ENCODE measurements around the gene ODAD2.
"Not testable (repeated sequence)": the region's sequence is repeated elsewhere in the genome, so short reads cannot be mapped to it uniquely, and the experiment has no call there.

The ODAD2 gene

DNA sequence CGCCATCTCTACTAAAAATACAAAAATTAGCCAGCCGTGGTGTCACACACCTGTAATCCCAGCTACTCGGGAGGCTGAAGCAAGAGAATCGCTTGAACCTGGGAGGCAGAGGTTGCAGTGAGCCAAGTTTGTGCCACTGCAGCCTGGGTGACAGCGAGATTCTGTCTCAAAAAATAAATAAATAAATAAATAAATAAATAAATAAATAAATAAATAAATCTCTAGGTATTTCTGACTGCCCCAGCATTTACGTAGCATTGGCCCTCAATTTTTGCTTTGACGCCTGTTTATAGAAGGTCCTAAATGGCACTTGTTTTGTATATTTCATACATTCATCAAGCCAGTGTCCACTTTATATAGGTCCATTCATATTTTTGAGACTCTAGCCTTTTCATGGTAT is 28.9 kb downstream of the ODAD2 start:
- in situ Hi-C loops (cut with MboI; ENCODE audit: low sequenced_read_pairs), result not testable (repeated sequence)

- in situ Hi-C loops (cut with MboI; ENCODE audit: low sequenced_read_pairs), result no loop called here
Observed at GRCh38 chr10:27959093-27959715, 39.7 kb downstream of the ODAD2 start.

DNA sequence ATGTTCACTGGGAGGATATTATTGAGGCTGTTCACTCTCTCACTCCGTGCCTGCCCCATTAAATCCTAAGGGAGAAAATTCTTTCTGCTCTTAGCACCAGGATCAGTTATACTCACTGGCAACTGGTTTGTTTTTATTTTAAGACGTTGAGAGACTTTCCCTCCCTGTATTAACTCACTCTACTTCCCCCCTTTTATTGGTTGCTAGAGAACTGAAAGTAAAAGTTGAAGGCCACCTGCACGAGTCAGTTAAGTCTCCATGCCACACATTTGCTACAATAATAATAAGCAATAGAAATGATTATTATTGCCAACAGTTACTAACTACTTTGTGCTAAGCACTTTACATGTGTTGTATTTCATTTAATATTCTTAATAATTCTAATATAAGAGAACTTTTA is 40.5 kb downstream of the ODAD2 start:
- in situ Hi-C loops (cut with MboI; ENCODE audit: low sequenced_read_pairs), result not testable (repeated sequence)

GRCh38 chr10:27950242-27950564 is 48.7 kb downstream of the ODAD2 start:
- in situ Hi-C loops (cut with MboI; ENCODE audit: low sequenced_read_pairs), result no loop called here

DNA sequence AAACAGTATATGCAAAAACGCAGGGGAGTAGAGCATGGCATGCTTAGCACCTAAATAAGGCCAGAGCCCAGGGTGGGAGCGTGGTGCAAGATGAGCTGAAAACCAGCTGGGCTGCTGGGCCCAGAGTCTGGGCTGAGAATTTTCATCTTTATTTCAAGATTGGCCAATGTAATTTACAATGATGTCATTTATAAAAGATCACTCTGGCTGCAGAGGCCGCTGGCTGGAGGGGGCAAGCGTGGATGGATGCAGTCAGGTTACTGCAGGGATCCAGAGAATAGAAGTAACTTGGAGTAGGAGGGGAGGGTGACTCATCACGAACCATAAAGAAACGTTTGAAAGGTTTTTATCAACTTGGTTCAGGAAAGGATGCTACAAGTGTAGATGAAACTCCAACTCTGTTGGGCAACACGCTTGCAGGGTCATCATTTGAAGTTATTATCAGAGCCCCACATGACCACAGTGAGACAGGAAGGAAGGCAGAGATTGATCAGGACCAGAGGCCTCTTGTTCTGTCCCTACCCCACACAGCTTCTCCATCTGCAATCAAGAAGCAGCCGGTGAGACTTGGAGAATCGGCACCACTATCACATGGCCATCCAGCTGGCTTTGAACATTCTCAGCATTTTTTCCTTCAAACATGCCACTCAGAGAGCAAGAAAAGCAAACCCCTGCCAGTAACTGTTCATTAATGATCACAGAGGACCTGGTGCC is 49.2 kb downstream of the ODAD2 start:
- in situ Hi-C loops (cut with MboI; ENCODE audit: low sequenced_read_pairs), result no loop called here

GRCh38 chr10:27948186-27948585 is 50.7 kb downstream of the ODAD2 start:
- in situ Hi-C loops (cut with MboI; ENCODE audit: low sequenced_read_pairs), result no loop called here

DNA sequence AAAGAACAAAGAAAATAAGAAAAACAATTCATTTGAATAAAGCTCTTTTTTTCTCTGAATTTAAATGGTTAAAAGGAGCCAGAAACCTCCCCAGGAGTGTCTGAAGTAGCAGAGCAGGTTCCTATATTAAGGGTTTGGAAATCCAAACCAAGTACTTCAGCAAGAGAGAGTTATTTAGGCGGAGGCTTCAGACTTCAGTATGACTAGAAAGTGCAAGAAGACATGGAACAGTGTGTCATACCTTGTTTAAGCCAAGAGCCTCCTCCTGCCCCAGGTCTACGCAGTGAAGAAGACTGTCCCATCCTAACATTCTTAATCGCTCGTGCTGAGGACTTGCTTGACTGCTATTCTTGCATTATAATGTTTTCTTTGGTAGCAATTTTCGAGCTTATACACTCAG is 51.3 kb downstream of the ODAD2 start:
- in situ Hi-C loops (cut with MboI; ENCODE audit: low sequenced_read_pairs), result no loop called here

DNA sequence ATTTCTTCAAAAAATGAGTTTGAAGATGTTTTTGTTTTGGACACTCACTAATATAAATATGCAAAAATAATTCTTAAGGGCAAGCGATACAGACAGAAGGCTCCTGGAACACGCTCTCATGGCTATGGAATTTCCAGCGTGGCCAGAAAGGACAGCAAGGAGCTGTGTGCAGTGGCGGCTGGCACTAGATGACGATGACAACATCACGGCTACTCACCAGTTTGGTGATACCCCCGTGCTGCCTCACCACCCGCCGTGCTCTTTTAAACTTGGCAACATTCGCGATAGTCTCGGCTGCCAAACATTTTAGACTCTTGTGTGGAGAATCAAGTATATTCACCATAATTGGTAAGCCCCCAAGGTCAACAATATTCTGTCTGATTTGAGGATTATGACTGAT is 54.9 kb downstream of the ODAD2 start:
- in situ Hi-C loops (cut with MboI; ENCODE audit: low sequenced_read_pairs), result no loop called here

GRCh38 chr10:27914888-27915287 is 84.0 kb downstream of the ODAD2 start:
- in situ Hi-C loops (cut with MboI; ENCODE audit: low sequenced_read_pairs), result no loop called here

- in situ Hi-C loops (cut with MboI; ENCODE audit: low sequenced_read_pairs), result no loop called here
Observed at GRCh38 chr10:27912231-27912630, 86.6 kb downstream of the ODAD2 start.

DNA sequence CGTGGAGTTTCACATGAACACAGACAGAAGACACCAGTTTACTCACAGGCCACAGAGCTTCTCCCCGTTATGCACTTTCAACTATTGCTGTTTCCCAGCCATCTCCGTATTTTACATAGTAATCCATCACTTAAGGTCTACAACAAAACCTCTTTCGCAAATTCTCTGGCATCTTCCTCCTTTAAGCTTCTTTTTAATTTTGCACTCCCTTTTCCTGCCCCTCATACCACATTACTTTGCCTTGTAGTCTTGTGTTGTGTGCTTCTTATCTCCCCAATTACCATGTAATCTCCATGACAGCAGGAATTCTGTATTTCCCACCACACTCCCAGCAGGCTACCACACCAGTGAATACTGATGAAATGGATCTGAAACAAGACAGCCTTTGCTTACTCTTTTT is 87.3 kb downstream of the ODAD2 start:
- in situ Hi-C loops (cut with MboI; ENCODE audit: low sequenced_read_pairs), result no loop called here

DNA sequence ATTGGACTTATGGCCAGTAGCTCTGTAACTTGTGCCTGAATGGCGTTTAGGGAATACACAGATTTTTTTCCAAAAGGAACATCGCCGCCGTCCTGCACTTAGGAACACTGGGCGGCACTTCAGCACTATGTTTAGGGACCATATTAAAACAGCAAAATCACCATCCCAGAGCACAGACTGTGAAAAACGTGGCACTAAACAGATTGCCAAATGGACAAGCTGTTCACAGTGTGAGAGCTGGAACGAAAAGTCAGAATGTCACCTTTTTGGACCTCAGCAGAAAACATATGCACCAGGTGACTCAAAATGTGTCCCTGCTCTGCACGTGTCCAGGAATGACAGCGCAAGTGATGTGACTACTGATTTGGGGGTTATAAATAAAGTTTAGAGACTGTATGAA is 87.9 kb downstream of the ODAD2 start:
- in situ Hi-C loops (cut with MboI; ENCODE audit: low sequenced_read_pairs), result no loop called here

- in situ Hi-C loops (cut with MboI; ENCODE audit: low sequenced_read_pairs), result no loop called here
Observed at GRCh38 chr10:27908231-27908630, 90.6 kb downstream of the ODAD2 start.

- in situ Hi-C loops (cut with MboI; ENCODE audit: low sequenced_read_pairs), result not testable (repeated sequence)
Observed at GRCh38 chr10:27899485-27899884, 99.4 kb downstream of the ODAD2 start.

- in situ Hi-C loops (cut with MboI; ENCODE audit: low sequenced_read_pairs), result no loop called here
Observed at GRCh38 chr10:27899058-27899457, 99.8 kb downstream of the ODAD2 start.

- in situ Hi-C loops (cut with MboI; ENCODE audit: low sequenced_read_pairs), result no loop called here
Observed at GRCh38 chr10:27893358-27893954, 105.4 kb downstream of the ODAD2 start.

DNA sequence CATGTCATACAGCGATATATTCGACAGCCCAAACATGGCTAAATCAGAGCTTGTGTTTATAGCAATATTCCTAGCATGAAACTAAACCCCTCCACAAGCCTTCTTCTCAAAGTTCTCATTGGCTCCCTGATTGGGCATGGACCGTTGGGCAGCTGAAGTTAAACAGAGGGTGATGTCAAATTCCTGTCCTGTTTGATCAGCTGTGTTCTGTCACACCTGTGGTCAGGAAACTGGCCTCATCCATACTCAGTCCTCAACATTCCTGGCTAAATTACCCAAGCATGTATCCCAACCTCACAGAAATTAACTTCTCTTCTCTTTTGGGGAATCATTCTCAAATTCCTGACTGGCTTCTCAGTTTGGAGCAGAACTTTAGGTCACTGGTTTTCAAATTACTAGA is 107.9 kb downstream of the ODAD2 start:
- in situ Hi-C loops (cut with MboI; ENCODE audit: low sequenced_read_pairs), result no loop called here

DNA sequence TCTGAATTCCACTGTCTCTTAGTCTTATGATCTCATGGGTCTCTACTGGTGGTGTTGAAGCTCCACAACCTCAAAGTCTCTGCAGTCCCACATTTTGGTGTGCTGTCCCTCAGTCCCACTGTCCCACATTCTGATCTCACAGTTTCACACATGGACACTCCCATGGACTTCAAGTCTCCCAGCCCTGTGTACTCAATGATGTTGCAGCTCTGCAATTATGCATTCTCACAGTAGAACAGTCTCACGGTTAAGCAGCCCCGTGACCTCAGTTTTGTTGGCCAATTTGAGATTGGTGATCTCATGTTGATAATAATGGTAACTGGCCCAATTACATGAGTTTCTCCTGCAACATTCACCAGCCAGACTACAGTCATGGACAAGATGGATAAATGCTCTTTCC is 109.4 kb downstream of the ODAD2 start:
- in situ Hi-C loops (cut with MboI; ENCODE audit: low sequenced_read_pairs), result no loop called here

DNA sequence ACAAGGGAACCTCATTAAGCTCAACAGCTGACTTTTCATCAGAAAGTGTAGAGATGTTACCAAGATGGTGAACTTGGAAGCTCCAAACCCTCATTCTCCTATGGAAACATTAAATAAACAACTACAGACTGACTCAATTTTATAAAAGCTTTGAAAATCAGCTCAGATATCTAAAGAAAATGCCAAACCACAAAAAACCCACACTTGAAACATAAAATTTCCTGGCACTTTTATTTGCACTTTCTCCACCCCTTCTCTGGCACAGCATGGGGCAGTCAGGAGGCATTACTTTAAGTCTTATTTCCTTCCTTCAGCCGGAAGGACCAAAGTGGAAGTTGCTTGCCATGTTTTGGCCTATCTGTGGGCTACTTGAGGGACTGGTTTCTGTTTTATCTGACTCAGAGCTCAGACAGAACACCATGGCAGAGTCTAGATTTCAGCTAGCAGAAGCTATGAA is 114.7 kb downstream of the ODAD2 start:
- in situ Hi-C loops (cut with MboI; ENCODE audit: low sequenced_read_pairs), result no loop called here

GRCh38 chr10:27878281-27878680 is 120.6 kb downstream of the ODAD2 start:
- in situ Hi-C loops (cut with MboI; ENCODE audit: low sequenced_read_pairs), result no loop called here

DNA sequence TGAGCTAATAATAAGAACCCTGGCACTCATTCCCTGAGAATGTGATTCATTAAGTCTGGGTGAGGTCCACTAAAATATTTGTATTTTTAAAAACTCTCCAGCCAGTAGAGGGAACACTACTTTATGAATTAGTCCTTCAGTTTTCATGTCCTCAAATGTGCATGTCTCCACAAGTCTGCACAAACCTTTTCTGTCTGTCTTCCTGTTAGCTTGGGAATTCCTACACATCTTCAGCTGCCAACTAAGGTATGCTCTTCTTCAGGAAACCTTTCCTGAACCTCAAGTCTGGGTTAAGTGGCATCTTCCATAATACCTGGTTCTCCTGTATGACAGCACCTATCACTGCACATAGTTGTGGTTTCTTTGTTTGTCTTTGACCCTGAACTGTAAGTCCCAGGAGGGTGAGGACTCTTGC is 133.7 kb downstream of the ODAD2 start:
- in situ Hi-C loops (cut with MboI; ENCODE audit: low sequenced_read_pairs), result no loop called here

GRCh38 chr10:27861781-27862180 is 137.1 kb downstream of the ODAD2 start:
- in situ Hi-C loops (cut with MboI; ENCODE audit: low sequenced_read_pairs), result no loop called here
